ENCODE measurements around the gene TOR2A. TPM values are rescaled to one million over a fixed set of nuclear protein-coding genes. Genes with fewer than 3 reads are reported as not detected.

TOR2A gene
- total and polyA plus RNA-seq, 9 of the 15 experiments (the other 6 are each of a cell fraction or from before 2014, with no cell fraction given) = 0.80 to 25.9 (median 11.1) TPM

- H3K79me2 ChIP-seq (ENCODE audit: control insufficient read depth, insufficient read depth, low read length) = no peaks in the 10 kb centered on the region
- H3K9ac ChIP-seq (ENCODE audit: insufficient read depth in 1 of 2, low read depth in 2 of 2, low read length in 2 of 2) = no peak overlapping the region
- H2AFZ ChIP-seq (ENCODE audit: low read depth, low read length) = no peak overlapping the region
- no peak overlapping the region for H3K4me2 ChIP-seq (ENCODE audit: insufficient read depth, low read length)
- FAIRE-seq (no peak), DNase-seq (ENCODE audit: extremely low read depth in 1 of 4, low spot score in 3 of 4) (no peak), ATAC-seq (no peak)
- no peak overlapping the region for H3K27ac ChIP-seq (ENCODE audit: extremely low read depth, low read depth, low read length)
- H3K9me1 ChIP-seq (ENCODE audit: control insufficient read depth, insufficient read depth, low read length) = no peaks in the 10 kb centered on the region
- H3K27me3 ChIP-seq (ENCODE audit: control insufficient read depth in 2 of 2, insufficient read depth in 2 of 2, low read length in 2 of 2) = no peaks in the 10 kb centered on the region; a peak in 1 of 5 replicates
- no peaks in the 10 kb centered on the region; the same call in 1 of the 2 replicates for H4K20me1 ChIP-seq (replicated peaks; ENCODE audit: control insufficient read depth, insufficient read depth, low read length)
- BruUV-seq (replicated peaks) = no TSS peak
- peaks cover 15 to 52% of the 10 kb centered on the region in 2 experiments for H3K4me1 ChIP-seq (replicated peaks in 1 of 2; ENCODE audit: control insufficient read depth in 2 of 2, insufficient read depth in 2 of 2, low read length in 2 of 2)
- no peak overlapping the region for H3K4me3 ChIP-seq
- in situ Hi-C loops (cut with MboI) (loop anchor here (5.0 to 10.0 kb wide), 5 partner anchors 43 to 237 kb away; partner anchors contain the start of gene ST6GALNAC4), intact Hi-C loops (cut with micrococcal nuclease) (loop anchor here (10.0 kb wide), 1 partner anchor 295 kb away; no protein-coding TSS in a partner anchor)
- no peaks in the 10 kb centered on the region for H3K36me3 ChIP-seq (ENCODE audit: control insufficient read depth, insufficient read depth, low read length)
- no peaks in the 10 kb centered on the region for H3K9me3 ChIP-seq (replicated peaks; ENCODE audit: control insufficient read depth, insufficient read depth, low read depth, low read length)
- POLR2A ChIA-PET = interaction anchor here (0.5 to 0.7 kb wide), 2 partner anchors 55 to 139 kb away, joined by 3 to 4 read pairs; no protein-coding TSS in a partner anchor
- WGBS (ENCODE audit: insufficient coverage, low coverage, missing lambda C conversion rate) = 70% methylated on average over 15 of the region's 19 CpGs
- CTCF ChIA-PET (ENCODE audit: low intra/inter-chr PET ratio) = interaction anchor here (0.6 kb wide), 1 partner anchor 255 kb away, joined by 3 read pairs; no protein-coding TSS in a partner anchor
- TF ChIP-seq TBP (optimal IDR thresholded peaks at IDR 0.05; ENCODE audit: low read depth, low read length) (no peak), HOXB6 (CRISPR knock-in tag; IDR thresholded peaks at IDR 0.05; ENCODE audit: borderline replicate concordance) (no peak), RNF219 (CRISPR knock-in tag; IDR thresholded peaks at IDR 0.05) (no peak), CBX2 (IDR thresholded peaks at IDR 0.05; ENCODE audit: insufficient read depth, low read length, poor library complexity, severe bottlenecking) (no peak), TCF7L2 (IDR thresholded peaks at IDR 0.05; ENCODE audit: low read depth, low read length) (no peak), DDX20 (tag; IDR thresholded peaks at IDR 0.05; ENCODE audit: low read depth) (no peak), SNRNP70 (optimal IDR thresholded peaks at IDR 0.05; ENCODE audit: low read depth, low read length) (no peak), DEAF1 (CRISPR knock-in tag; IDR thresholded peaks at IDR 0.05) (no peak), GTF3C2 (IDR thresholded peaks at IDR 0.05; ENCODE audit: borderline replicate concordance, extremely low read depth, insufficient read length) (no peak), TOE1 (IDR thresholded peaks at IDR 0.05; ENCODE audit: borderline replicate concordance) (no peak), TOE1 (CRISPR knock-in tag; IDR thresholded peaks at IDR 0.05; ENCODE audit: borderline replicate concordance, low read depth) (no peak), NONO (IDR thresholded peaks at IDR 0.05; ENCODE audit: low read depth in 2 of 2, low read length in 1 of 2) (no peak), NBN (IDR thresholded peaks at IDR 0.05; ENCODE audit: low read depth) (no peak), ATF7 (IDR thresholded peaks at IDR 0.05) (no peak)
These were observed 4.7 kb upstream of the TOR2A start for GRCh38 chr9:127739614-127740330.
